Kidney epithelial cell (primary cell): ENCODE measurements around the gene FAM13A. TPM values are rescaled to one million over a fixed set of nuclear protein-coding genes. Genes with fewer than 3 reads are reported as not detected.

Source experiments
- DNase-seq: peaks from one replicate; pipeline ENCODE4 v3.0.0-alpha.2; 2010; ENCODE audit warnings: low read depth
- H3K27me3 ChIP-seq: 2 replicates; pipeline ENCODE4 v1.6.0; 2011; ENCODE audit warnings: low read length; ENCODE audit not compliant: control insufficient read depth, insufficient read depth
- H3K36me3 ChIP-seq: 2 replicates; pipeline ENCODE4 v1.5.1; 2011; ENCODE audit warnings: low read length; ENCODE audit not compliant: control insufficient read depth, insufficient read depth
- H3K4me3 ChIP-seq: 2 replicates; pipeline ENCODE4 v1.5.1; 2011; ENCODE audit warnings: low read depth, mild to moderate bottlenecking, control low read depth, low read length
- CTCF ChIP-seq: IDR thresholded peaks from 2 replicates; pipeline ENCODE4 v1.5.1; 2011; ENCODE audit warnings: mild to moderate bottlenecking, moderate library complexity, low read length, control low read depth, inconsistent platforms; ENCODE audit not compliant: insufficient read depth, poor library complexity, severe bottlenecking
- total RNA-seq: library from RNA; depleted of rRNA; stranded (reverse); fragments of >200 nt; gene quantifications from 2 replicates; pipeline ENCODE4 v1.2.3, GENCODE V29; 2015

Gene FAM13A
- total RNA-seq, 1 donor from 2014 or later = 3.4 TPM

GRCh38 chr4:88725143-88725542 is 331.8 kb downstream of the FAM13A start:
- H3K4me3 ChIP-seq = no peak overlapping the region
- DNase-seq = no peak
- no peaks in the 10 kb centered on the region for H3K36me3 ChIP-seq
- no peaks in the 10 kb centered on the region for H3K27me3 ChIP-seq
- TF ChIP-seq CTCF = no peak

DNA sequence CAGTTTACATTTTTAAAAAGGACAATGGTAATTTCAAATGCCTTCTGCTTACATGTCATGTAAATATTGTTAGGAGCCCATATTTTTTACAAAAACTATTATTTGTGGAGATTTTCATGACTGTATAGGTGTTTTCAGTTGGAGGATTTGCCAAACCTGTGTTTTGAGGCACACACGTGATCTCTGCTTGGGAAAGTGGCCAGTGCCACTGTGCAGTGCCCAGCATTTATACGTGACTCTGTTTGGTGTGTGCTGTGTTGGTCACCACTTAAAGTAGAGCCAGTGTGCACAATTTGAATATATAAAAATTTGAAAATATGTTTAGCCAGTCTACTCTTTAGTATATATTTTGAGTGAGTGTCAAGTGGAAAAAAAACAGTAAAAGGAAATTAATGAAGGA is 332.6 kb downstream of the FAM13A start:
- Histone ChIP-seq H3K36me3 (no peaks in the 10 kb centered on the region), H3K27me3 (no peaks in the 10 kb centered on the region), H3K4me3 (no peak overlapping the region)
- DNase-seq = no peak
- TF ChIP-seq CTCF = no peak

- TF ChIP-seq CTCF = no peak
- H3K36me3 ChIP-seq = no peaks in the 10 kb centered on the region
- DNase-seq = no peak
- no peak overlapping the region for H3K4me3 ChIP-seq
- no peaks in the 10 kb centered on the region for H3K27me3 ChIP-seq
These were observed 334.2 kb downstream of the FAM13A start for GRCh38 chr4:88722828-88723227.

DNA sequence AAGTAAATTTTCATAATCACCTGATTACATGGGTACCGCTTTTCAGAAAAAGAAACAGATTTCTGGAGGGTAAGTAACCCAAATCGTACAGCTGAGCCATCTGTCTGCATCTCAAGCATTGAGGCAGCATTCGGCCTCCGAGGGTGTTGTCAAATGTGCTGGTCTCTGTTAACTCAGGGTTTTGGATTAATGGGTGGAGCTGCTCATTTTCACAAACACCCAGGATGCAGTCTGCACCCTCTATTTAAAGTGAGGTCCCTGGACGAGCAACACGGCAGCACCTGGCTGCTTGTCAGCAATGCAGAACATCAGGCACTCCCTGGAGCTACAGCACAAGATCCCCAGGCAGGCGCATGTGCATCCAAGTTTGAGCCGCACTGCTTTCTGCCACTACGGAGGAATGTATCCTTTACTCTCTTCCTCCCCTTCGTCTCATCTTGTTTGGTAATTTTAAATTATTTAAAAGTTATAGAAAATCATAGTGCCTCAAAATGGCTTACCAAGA is 334.7 kb downstream of the FAM13A start:
- Histone ChIP-seq H3K4me3 (no peak overlapping the region), H3K27me3 (no peaks in the 10 kb centered on the region), H3K36me3 (no peaks in the 10 kb centered on the region)
- DNase-seq = no peak
- no peak for TF ChIP-seq CTCF

- H3K4me3 ChIP-seq = no peak overlapping the region
- no peak for TF ChIP-seq CTCF
- no peaks in the 10 kb centered on the region for H3K36me3 ChIP-seq
- no peak for DNase-seq
- H3K27me3 ChIP-seq = no peaks in the 10 kb centered on the region
These were observed 336.2 kb downstream of the FAM13A start for GRCh38 chr4:88720451-88721428.
